CD4-positive, alpha-beta T cell treated with Interleukin-21 for 1 hour (primary cell): ENCODE data around the gene ENG.
"Not testable (repeated sequence)": the region's sequence is repeated elsewhere in the genome, so short reads cannot be mapped to it uniquely, and the experiment has no call there.

Experiments
- DNase-seq: peaks from one replicate; pipeline ENCODE4 v3.0.0-alpha.2; 2020

Gene ENG

DNA sequence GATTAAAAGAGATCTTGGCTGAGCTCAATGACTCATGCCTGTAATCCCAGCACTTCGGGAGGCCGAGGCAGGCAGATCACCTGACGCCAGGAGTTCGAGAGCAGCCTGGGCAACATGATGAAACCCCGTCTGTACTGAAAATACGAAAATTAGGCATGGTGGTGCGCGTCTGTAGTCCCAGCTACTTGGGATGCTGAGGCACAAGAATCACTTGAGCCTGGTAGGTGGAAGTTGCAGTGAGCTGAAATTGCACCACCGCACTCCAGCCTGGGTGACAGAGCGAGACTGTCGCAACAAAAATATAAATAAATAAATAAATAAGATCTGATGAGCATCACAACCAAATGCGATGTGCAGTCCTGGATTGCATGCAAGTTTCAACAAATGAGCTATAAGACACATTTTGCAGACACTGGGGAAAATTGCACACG, 8.7 kb upstream of the ENG start:
- no peak for DNase-seq

DNA sequence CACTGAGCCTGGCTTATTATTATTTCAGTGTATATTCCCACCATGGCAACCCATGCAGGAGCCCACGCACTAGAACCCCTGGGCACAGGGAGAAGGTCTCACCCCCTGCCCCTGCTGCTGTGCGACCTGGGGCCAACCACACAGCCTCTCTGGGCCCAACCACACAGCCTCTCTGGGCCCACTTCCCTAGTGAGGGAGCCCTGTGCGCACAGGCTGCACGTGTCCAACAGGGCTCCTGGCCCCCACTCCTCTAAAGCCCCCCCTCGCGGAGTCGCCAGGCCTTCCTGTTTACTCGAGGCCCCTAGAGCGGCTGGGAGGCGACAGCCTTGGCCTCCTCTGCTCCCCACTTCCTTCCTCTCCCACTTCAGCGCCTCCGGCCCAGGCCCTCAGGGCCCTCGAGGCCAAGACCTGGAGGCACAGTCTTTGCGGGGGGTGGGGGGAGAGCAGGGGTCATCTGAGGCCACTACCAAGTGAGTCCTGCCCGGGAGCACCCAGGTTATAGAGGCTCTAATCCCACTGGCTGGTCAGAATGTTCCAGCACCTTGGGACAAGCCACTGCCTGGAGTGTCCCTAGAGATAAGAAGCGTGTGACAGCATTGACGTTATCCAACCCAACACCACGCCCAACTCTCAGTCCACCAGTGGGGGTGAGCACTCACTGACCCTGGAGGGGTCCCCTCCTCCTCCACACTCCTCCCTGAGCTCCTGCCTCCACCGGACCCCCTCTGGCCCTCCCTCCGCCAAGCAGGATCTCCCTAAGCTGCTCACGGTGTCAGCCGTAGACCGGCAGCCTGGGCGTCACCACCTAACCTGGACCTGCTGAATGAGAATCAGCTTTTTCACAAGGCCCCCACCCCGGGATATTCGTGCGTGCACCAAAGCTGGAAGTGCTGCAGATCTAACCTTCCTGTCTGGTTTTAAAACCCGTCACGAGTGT, 7.9 kb upstream of the ENG start:
- peak; percentile 62 for DNase-seq

DNA sequence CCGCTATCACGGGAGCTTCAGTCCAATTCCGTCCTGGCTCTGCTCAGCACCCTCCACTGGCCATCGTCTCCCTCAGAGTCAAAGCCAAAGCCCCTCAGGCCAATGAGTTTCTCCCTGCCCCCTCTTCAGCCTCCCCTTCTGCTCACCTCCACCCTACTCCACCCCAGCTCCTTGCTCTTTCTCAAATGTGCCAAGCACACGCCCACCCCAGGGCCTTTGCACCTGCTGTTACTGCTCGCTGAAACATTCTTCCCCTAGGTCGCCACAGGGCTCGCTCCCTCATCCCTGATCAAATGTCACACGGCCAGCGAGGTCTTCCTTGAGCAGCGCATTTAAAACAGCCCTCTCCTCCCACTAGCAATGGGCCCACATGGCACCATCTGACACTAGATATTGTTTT, 6.3 kb upstream of the ENG start:
- DNase-seq: no peak

DNA sequence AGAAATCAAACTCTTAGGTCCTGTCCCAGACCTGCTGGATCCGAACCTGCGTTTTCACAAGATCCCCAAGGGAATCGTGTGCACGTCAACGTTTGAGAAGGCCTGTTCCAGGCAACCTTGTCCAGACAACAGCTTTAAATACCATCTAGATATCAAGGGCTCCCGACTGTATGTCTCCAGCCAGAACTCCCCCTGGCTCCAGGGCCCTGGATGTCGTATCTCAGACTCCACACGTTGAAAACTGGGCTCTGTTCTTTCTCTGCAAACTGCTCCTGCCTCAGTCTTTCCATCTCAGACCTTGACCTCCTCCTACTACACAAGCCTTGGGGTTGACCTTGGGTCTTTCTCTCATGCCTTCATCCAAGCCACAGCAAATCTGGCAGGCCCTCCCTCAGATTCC, 5.8 kb upstream of the ENG start:
- DNase-seq: no peak

DNA sequence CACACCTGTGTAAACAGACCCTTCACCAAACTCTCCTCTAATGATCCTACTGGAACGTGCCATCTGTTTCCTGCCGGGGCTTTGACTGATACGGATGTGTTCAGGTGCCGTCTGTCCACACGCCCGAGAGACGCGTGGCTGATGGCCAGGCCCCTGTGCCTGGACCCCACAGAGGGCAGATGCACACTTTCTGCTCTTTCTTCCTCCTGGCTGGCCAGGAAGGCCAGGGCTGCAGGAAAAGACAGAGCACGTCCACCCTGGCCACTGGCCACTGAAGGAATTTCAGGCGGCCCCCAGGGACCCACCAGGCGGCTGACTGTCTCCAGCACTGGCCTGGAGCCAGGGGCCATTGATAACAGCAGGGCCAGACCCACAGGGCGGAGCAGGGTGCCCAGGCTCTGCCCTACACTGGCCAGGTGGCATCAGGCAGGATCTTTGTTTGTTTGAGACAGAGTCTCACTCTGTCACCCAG, 3.6 kb upstream of the ENG start:
- DNase-seq: no peak

DNA sequence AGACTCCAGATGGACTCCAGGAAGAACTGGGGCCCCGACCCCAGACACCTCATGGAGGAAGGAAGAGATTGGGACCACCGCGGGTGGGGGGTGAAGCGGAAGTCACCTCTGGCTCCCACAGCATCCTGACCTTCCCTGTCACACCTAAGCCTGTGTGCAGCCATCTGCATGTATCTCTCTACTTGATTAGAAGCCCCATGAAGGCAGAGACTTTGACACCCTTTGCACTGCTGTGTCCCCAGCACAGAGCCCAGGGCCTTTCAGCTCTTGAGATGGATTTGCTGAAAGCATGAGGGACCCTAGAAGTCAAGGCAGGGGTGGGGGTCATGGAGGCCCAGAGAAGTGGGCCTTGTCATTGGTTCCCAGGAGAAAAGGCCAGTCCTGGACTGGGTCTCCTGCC, 2.8 kb upstream of the ENG start:
- no peak for DNase-seq

DNA sequence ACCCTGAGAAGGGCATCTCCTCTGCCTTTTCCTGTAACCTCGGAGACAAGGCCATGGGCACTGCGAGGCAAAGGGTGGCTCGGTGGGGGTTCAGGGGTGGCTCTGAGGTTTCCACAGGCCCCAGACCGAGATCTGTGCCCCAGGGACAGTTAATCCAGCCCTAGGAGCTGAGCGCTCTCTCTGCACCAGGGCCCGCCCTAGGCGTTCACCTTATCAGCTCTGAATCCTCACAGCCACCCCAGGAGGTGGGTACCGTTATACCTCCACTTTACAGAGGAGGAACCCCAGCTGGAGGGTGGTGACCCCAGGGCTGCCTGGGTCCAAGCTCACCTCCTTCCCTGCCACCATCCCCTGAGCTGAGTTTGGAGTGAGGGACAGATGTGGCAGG, 2.3 kb upstream of the ENG start:
- no peak for DNase-seq

DNA sequence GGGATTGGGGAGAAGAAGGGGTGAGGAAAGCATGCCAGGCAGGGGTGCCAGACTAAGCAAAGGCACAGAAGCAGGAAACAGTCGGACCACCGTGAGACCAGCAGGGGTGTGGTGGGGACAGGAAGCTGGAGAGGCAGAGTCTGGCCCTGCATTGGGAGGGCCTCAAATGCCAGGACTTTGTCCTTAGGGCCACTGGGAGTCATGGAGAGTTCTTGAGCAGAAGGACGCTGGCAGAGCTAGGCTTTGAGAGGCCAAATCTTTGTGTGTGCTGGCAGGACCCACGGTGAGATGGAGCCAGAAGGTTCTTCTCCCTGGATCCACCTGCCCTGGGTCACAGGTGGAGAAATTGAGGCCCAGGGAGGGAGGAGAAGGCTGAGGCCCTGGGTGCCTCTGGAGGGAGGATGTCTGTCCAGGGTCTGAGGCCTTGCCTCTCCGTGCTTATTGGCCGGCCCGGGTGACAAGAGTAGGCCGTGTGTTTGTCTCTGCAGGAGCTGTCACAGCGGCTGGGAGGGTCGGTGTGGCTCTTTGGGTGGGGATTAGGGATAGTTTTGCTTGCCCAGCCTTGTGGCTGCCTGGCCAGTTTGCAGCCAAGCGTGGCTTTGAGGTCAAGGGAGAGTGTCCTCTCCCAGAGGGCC, 1.8 kb upstream of the ENG start:
- DNase-seq: no peak

DNA sequence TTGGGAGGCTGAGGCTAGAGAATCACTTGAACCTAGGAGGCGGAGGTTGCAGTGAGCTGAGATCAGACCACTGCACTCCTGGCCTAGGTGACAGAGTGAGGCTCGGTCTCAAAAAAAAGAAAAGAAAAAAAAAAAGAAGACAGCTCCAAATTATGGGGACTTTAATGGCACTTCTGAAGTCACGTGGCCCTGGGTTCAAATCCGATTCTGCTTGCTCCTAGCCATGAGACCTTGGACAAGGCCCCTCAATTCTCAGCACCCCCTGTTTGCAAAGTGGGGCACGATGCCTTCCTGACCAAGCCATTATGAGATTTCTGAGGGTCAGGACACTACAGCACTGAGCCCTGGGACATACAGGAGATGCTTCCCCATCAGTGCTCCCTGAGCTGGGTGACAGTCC, 1.1 kb upstream of the ENG start:
- no peak for DNase-seq

DNA sequence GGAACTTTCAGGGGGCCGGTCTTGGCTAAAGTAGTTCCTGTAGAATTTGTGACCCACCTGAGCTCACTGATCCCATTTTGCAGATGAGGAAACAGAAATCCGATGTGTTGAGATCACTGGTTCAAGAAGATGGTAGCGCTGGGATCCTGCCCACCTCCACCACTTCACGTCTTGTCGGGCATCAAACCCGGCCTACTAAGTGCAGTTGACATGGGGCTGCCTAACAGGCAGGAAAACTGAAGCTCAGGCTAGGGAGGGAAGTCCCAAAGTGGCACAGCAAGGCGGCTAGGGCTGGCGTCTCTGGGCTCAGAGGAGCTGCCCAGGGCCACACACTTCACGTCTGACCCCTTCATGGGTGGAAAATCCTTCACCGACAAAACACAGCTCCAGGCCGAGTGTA, 502 bp upstream of the ENG start:
- DNase-seq: no peak

DNA sequence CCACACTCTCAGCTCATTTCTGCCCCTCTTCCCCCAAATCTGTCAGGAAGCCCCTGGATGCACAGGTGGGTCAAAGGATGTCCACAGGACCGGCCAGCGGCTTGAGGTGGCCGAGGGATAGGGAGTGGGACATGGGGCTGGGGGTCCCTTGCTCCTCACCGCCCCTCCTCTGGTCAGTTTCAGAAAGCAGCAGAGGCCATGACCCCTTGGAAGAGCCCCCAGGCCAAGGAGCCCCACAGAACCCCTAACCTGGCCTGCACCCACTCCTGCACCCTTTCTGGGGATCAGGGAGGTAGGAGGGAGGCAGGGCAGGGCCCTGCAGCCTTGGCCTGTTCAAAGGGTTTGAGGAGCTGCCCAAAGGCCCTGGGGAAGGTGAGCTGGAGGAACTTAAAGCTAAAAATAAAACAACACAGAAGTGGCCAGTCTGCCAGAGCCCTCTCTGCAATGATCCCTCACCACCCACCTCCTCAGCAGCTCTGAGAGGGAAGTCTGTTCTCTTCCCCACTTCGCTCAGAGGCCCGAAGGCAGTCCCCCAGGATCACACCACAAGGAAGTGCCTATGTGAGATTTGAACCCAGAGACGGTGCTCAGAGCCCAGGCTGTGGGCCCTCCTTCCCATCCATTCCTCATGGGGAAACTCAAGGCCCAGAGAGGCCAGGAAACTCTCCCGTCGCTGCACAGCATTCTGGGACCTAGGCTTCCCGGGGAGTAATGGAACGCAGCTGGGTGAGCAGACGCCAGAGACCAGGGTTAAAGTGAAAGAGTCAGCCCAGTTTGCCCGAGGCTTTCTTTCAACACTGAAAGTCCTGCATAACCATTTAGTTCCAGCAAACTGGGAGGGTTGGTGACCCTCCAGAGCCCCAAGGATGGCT, 910 bp downstream of the ENG start:
- no peak for DNase-seq

DNA sequence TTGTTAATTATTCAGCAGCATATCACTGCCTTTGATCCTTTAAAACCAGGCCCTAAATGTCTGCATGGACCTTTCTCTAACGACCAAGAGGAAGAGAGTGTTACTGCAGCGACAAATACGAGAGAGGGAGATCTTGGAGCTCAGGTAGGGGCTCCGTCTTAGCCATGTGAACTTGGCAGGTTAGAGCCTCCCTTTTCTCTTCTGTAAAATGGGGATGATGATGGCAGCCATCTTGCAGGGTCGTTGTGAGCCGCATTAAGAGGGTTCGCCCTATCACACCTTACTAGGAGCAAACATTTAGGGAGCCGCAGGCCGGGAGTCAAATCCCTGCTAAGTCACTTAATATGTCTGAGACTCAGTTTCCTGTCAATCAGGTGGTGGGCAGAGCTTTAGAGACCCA, 1.6 kb downstream of the ENG start:
- DNase-seq: no peak

DNA sequence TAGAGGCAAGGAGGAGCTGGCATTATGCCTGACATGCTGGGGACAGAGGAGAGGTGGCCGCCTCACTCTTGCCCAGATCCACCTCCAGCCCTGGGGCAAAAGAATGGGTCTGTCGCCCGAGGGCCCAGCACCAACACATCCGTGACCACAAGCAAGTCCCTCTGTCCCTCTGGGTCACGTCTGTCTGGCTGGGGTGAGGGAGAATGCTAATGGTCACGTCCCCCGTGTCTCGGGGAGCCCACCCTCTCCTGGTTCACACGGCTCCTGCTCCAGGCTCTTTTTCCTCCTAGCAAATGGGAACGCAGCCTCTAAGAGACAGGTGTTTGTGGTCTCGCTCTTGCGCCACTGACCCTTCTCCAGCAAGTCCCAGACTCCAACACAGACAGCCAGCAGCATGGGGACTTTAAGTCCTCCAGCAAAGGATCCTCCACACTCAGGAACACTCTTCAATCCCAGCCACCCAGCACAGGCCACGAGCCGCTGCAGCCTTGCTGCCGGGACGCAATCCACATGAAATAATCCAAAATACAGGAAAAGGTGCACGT, 4.1 kb downstream of the ENG start:
- DNase-seq: no peak

DNA sequence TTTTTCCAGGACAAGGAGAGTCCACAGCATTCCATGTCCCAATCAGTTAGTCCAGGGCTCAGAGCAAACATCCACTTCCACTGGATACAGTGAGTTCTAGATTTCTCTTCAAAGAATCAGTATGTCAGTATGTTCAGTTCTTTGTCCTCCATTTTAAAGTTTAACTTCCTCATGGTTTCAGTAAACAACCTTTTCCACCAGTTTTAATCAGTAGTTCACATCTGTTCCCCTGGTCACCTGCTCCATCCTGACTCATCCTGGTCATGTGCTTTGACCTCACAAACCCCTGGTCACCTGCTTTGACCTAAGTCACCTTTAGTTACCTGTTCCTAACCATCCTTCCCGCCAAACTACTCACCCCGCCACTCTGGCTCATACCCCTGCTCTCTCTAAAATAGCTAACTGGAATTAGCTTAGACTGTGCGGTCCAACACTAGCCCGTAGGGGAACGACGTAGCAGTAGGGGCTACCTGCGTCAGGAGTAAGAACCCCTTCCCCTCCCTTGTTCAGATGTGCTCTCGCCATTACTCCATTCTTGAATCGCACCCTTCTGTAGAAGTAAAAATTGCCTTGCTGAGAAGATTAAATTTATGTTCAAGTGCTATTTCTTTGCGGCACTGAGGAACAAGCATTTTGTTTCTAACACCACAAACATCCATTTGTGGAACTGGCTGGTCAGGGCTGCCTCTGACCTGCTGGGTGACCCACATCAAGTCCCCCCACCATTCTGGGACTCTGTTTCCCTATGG, 5.5 kb downstream of the ENG start:
- no peak for DNase-seq

DNA sequence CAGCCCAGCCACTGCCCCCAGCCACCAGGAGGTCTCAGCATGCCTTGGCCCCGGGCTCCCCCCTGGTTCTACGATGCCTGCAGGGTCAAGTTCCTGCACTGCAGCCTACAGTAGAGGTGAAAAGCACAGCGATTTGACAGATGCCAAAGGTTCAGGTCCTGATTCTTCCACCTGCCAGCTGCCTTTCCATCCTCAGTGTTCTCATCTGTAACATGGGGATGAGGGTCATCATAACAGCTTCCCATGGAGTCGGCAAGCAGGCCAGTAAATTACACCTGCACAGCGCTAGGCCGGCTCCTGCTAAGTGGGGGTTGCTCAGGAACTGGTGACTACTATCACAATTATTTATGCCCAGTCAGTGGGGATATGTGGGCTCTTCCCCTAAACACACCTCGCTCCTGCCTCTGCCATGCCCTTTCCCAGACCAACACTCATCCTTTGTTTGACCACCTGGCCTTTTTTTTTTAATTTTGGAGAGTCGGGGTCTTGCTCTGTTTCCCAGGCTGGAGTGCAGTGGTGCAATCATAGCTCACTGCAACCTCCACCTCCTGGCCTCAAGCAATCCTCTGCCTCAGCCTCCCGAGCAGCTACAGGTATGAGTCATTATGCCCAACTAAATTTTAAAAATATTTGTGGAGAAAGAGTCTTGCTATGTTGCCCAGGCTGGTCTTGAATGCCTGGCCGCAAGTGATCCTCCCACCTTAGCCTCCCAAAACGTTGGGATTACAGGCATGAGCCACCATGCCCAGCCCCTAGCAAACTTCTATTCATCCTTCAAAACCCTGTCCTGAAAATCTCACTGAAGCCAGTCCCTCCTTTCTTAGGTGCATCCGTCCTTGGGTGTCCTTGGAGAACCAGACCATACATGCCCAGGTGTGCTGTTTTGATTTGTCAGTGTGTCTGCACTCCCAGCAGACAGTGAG, 6.4 kb downstream of the ENG start:
- DNase-seq: no peak

DNA sequence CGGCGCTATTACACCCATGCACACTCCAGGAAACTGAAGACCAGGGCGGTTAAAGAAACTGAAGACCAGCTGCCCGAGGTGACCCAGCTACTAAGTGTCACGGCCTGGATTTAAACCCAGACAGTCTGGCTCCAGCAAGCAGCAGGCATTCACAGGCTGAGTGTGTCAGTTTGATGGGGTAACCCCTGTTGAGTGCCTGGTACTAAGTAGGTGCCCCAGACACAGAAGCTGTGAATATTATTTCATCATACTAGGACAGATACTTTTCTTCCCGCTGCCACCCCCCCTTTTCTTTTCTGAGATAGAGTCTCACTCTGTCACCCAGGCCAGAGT, 7.3 kb downstream of the ENG start:
- no peak for DNase-seq

DNA sequence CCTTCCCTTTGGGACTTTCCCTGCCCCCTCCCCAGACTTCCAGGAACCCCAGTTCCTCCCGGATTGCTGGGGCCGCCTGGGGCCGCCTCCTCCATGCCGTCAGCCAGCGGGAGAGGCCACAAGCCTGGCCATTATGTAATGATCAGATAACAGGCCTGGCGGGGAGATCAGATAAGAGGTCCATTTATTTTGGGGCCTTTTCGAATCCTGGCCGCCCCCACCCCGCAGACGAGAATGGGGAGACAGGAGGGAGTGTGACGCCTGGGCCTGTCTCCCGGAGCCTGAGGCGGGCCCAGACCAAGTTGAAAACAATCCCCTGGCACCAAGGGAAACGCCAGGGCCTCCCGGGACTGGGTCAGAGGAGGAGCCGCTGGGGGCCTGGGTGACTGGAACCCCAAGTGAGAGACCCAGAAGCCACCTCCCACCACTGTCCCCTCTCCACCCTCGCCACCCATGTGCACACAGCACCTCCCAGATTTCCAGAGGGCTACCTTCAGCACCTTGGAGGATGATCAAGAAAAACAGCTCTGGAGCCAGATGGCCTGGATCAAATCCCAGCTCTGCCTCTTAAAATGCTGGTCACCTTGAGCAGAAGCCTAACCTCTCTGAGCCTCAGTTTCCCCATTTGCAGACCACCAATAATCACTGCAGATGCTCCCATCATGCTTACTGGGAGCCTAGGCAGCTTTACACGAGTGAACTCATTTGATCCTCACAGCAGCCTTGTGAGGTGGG, 7.8 kb downstream of the ENG start:
- DNase-seq: no peak

DNA sequence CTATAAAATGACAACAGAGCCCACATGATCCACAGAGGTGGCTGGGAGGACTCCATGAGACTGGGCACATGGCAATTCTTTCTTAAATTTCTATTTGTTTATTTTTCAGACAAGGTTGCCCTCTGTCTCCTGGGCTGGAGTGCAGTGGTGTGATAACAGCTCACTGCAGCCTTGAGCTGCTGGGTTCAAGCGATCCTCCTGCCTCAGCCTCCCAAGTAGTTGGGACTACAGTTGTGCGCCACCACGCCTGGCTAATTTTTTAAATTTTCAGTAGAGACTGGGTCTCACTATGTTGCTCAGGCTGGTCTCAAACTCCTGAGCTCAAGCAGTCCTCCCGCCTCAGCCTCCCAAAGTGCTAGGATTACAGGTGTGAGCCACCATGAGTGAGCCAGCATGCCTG, 8.8 kb downstream of the ENG start:
- DNase-seq: not testable (repeated sequence)

DNA sequence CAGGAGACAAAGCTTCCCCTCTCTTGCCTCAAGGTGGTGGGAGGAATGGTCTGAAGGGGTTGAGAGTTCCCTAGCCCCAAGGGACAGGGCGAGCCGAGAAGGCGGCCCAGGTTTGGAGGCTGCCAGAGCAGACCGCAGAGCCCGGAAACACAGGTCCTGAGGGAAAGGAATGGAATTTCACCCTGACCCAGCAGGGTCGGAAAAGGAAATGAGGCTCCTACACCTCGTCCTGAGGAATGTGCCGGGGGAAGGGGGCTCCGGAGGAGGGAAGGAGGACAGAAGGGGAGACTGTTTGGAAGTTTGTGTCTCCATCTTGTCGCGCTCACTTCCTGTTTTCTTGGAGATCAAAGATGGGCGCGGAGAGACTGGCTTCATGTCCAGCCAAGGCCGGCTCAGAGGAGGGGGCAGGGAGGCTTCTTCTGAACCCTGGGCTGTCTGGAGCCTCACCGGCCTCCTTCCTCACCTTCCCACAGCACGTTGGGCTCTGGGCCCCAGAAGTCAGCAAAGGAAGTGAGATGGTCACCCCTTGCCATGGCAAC, 9.6 kb downstream of the ENG start:
- DNase-seq: no peak

DNA sequence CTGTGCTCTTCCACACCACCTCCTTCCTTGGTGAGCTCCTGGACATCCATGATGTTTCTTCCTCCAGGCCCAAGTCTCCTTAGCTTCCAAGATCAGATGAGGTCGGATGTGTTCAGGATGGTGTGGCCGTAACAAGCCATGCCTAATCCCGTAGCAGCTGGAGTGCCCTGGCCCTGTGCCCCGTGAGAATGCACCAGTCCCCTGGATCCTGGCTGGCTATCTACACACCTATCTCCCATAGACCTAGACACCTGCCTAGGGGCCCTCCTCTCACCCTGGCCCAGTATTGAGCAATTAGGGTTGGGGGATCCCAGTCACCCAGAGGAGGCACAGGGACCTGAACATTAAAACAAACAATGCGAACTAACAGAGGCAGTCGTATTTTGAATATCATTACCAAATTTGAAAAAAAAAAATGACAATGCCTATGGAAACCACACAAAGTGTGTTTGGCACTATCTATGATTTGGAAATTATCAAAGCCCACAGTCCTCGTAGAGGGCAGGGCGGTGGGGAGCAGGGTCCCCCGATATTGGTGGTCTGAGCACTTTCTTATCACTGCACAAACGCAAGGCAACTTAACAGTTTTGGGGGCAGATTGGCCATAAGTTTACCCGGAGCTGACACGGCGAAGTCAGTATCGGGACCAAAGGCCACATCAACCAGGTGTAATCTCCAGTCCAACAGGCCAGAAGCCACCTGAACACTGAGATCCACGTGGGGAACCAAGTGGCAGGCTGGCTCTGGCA, 13.2 kb downstream of the ENG start:
- DNase-seq: no peak
